Measurements from ENCODE around the gene TRABD2A.
"Not testable (repeated sequence)": the region's sequence is repeated elsewhere in the genome, so short reads cannot be mapped to it uniquely, and the experiment has no call there.

- TF ChIP-seq ESRRA (IDR thresholded peaks at IDR 0.05; ENCODE audit: borderline replicate concordance, low read depth); CTCF (IDR thresholded peaks at IDR 0.05 in 2 of 3, conservative IDR thresholded peaks at IDR 0.05 in 1 of 3; ENCODE audit: insufficient read depth in 2 of 3, low read depth in 1 of 3, low read length in 3 of 3); SP1 (CRISPR knock-in tag; IDR thresholded peaks at IDR 0.05): not testable (repeated sequence)
These were observed 34.8 kb upstream of the TRABD2A start for GRCh38 chr2:84915675-84916074.
